Smooth muscle cell (in vitro differentiated cells): Measurements from ENCODE around the gene TAF6L. TPM values are rescaled to one million over a fixed set of nuclear protein-coding genes. Genes with fewer than 3 reads are reported as not detected.
"Not testable (repeated sequence)": the region's sequence is repeated elsewhere in the genome, so short reads cannot be mapped to it uniquely, and the experiment has no call there.

ENCODE experiments used
- DNase-seq: peaks from one replicate; lab custom pipeline; 2025; ENCODE audit not compliant: unreplicated experiment; lab: John Stamatoyannopoulos, UW
- H2AFZ ChIP-seq: fragments of 200-600 bp; sonication (generic); 2 replicates; pipeline ENCODE4 v1.6.0; 2016; ENCODE audit warnings: antibody characterized with exemption, low read depth, mild to moderate bottlenecking
- H3F3A ChIP-seq: fragments of 200-600 bp; sonication (generic); 2 replicates; pipeline ENCODE4 v1.6.0; 2017; ENCODE audit warnings: antibody characterized with exemption, low read depth
- H3K27ac ChIP-seq: fragments of 200-600 bp; sonication (generic); 2 replicates; pipeline ENCODE4 v1.5.1; 2016; ENCODE audit warnings: low read depth, mild to moderate bottlenecking
- H3K27me3 ChIP-seq: fragments of 200-600 bp; sonication (generic); 2 replicates; pipeline ENCODE4 v1.6.1; 2016; ENCODE audit warnings: low read depth, mild to moderate bottlenecking
- H3K36me3 ChIP-seq: fragments of 200-600 bp; sonication (generic); 2 replicates; pipeline ENCODE4 v1.5.1; 2016; ENCODE audit warnings: low read depth
- H3K4me1 ChIP-seq: fragments of 200-600 bp; sonication (generic); 2 replicates; pipeline ENCODE4 v1.5.1; 2016; ENCODE audit warnings: low read depth
- H3K4me2 ChIP-seq: fragments of 200-600 bp; sonication (generic); 2 replicates; pipeline ENCODE4 v1.6.0; 2016; ENCODE audit warnings: mild to moderate bottlenecking
- H3K4me3 ChIP-seq: fragments of 200-600 bp; sonication (generic); 2 replicates; pipeline ENCODE4 v1.5.1; 2016; ENCODE audit warnings: mild to moderate bottlenecking
- H3K79me2 ChIP-seq: fragments of 200-600 bp; sonication (generic); 2 replicates; pipeline ENCODE4 v1.6.0; 2016; ENCODE audit warnings: low read depth, mild to moderate bottlenecking
- H3K9ac ChIP-seq: fragments of 200-600 bp; sonication (generic); 2 replicates; pipeline ENCODE4 v1.6.0; 2016; ENCODE audit warnings: low read depth
- H3K9me3 ChIP-seq: fragments of 200-600 bp; sonication (generic); replicated peaks from 2 replicates; pipeline ENCODE4 v1.5.1; 2016; ENCODE audit warnings: low read depth
- H4K20me1 ChIP-seq: fragments of 200-600 bp; sonication (generic); 2 replicates; pipeline ENCODE4 v1.6.0; 2016; ENCODE audit warnings: low read depth
- WGBS: methylation state at CpG from one replicate; pipeline ENCODE4 v1.1.7; 2016; ENCODE audit warnings: low lambda C conversion rate; 5-methylcytosine and 5-hydroxymethylcytosine counted together
- polyA plus RNA-seq: library from polyadenylated mRNA; unstranded; fragments of >200 nt; fragmentation: Nextera tagmentation; extraction: Ambion mirVana; gene quantifications from 2 replicates; pipeline ENCODE4 v1.2.1, GENCODE V29; 2016
- total RNA-seq: library from RNA; depleted of rRNA; stranded (reverse); fragments of >200 nt; gene quantifications from 2 replicates; pipeline ENCODE4 v1.2.3, GENCODE V29; 2014
- TF ChIP-seq, protein P1 (sequence below): fragments of 200-600 bp; sonication (generic); IDR thresholded peaks from 2 replicates; pipeline ENCODE4 v1.5.1; 2017; ENCODE audit warnings: borderline replicate concordance, mild to moderate bottlenecking, antibody characterized with exemption; ENCODE audit not compliant: insufficient read depth, poor library complexity, severe bottlenecking

The TAF6L gene
- total and polyA plus RNA-seq, 2 experiments from 2014 or later, result 11.9 to 18.6 TPM

- no peak for DNase-seq
- H3F3A ChIP-seq, result peaks cover 10% of the 10 kb centered on the region
- TF ChIP-seq, protein P1, sequence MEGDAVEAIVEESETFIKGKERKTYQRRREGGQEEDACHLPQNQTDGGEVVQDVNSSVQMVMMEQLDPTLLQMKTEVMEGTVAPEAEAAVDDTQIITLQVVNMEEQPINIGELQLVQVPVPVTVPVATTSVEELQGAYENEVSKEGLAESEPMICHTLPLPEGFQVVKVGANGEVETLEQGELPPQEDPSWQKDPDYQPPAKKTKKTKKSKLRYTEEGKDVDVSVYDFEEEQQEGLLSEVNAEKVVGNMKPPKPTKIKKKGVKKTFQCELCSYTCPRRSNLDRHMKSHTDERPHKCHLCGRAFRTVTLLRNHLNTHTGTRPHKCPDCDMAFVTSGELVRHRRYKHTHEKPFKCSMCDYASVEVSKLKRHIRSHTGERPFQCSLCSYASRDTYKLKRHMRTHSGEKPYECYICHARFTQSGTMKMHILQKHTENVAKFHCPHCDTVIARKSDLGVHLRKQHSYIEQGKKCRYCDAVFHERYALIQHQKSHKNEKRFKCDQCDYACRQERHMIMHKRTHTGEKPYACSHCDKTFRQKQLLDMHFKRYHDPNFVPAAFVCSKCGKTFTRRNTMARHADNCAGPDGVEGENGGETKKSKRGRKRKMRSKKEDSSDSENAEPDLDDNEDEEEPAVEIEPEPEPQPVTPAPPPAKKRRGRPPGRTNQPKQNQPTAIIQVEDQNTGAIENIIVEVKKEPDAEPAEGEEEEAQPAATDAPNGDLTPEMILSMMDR, result no peak
- no peaks in the 10 kb centered on the region for H3K27me3 ChIP-seq
- H3K4me3 ChIP-seq, result no peak overlapping the region
- H3K9ac ChIP-seq, result no peak overlapping the region
- WGBS, result 92% methylated on average over 2 of the region's 2 CpGs
- peaks cover 4% of the 10 kb centered on the region for H3K36me3 ChIP-seq
- no peak overlapping the region for H3K4me2 ChIP-seq
- H3K4me1 ChIP-seq, result peaks cover 11% of the 10 kb centered on the region
- H4K20me1 ChIP-seq, result peaks cover 8% of the 10 kb centered on the region
- H3K27ac ChIP-seq, result no peak overlapping the region
- peaks cover 66% of the 10 kb centered on the region for H3K79me2 ChIP-seq
- no peaks in the 10 kb centered on the region for H3K9me3 ChIP-seq
- no peak overlapping the region for H2AFZ ChIP-seq
These were observed 38.4 kb upstream of the TAF6L start for GRCh38 chr11:62732830-62733229.

DNA sequence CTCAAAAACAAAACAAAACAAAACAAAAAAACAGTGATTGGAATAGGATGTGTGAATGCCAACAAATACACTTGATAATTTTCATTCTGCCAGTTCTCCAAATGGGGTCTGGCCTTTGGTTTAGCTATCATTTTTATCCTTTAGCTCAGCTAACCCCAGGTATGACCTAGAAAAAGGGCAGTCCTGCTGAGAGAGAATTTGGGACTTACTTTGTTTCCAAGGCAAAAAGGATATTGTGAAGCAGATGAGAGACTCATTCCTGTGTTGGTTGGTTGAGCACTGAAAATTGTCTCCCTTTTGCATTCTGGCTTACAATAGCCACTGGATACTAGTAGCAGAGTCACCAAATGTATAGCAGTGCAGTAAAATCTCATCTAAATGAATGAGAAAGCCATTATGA lies 34.0 kb upstream of the TAF6L start:
- Histone ChIP-seq H3K36me3 (peaks cover 4% of the 10 kb centered on the region), H3K4me3 (no peak overlapping the region), H3K4me1 (no peaks in the 10 kb centered on the region), H3K27ac (no peak overlapping the region), H4K20me1 (peaks cover 8% of the 10 kb centered on the region), H3K9me3 (no peaks in the 10 kb centered on the region), H3K79me2 (peaks cover 28% of the 10 kb centered on the region), H3K4me2 (no peak overlapping the region), H3K9ac (no peak overlapping the region), H3F3A (no peaks in the 10 kb centered on the region), H2AFZ (no peak overlapping the region), H3K27me3 (no peaks in the 10 kb centered on the region)
- TF ChIP-seq, protein P1, result no peak
- no peak for DNase-seq

- Histone ChIP-seq H4K20me1 (no peaks in the 10 kb centered on the region), H2AFZ (no peak overlapping the region), H3K4me3 (no peak overlapping the region), H3K4me2 (no peak overlapping the region), H3K9ac (no peak overlapping the region), H3K27ac (no peak overlapping the region), H3F3A (peaks cover 11% of the 10 kb centered on the region), H3K27me3 (no peaks in the 10 kb centered on the region), H3K79me2 (peaks cover 12% of the 10 kb centered on the region), H3K36me3 (no peaks in the 10 kb centered on the region), H3K9me3 (no peaks in the 10 kb centered on the region), H3K4me1 (no peaks in the 10 kb centered on the region)
- DNase-seq, result no peak
- TF ChIP-seq, protein P1, result no peak
- 89% methylated on average over 9 of the region's 9 CpGs for WGBS
These were observed 23.6 kb upstream of the TAF6L start for GRCh38 chr11:62747475-62748160.

GRCh38 chr11:62749931-62750330 lies 21.3 kb upstream of the TAF6L start:
- not testable (repeated sequence) for H3K4me2 ChIP-seq, H4K20me1 ChIP-seq, H3K4me1 ChIP-seq, H3K27me3 ChIP-seq, H3K36me3 ChIP-seq, H3K4me3 ChIP-seq, H3K27ac ChIP-seq, DNase-seq, H3K9ac ChIP-seq, H2AFZ ChIP-seq, H3K9me3 ChIP-seq
- H3F3A ChIP-seq, result peaks cover 11% of the 10 kb centered on the region
- WGBS, result 99% methylated on average over 5 of the region's 5 CpGs
- peaks cover 21% of the 10 kb centered on the region for H3K79me2 ChIP-seq
